ENCODE measurements around the gene CYP27C1.

DNA sequence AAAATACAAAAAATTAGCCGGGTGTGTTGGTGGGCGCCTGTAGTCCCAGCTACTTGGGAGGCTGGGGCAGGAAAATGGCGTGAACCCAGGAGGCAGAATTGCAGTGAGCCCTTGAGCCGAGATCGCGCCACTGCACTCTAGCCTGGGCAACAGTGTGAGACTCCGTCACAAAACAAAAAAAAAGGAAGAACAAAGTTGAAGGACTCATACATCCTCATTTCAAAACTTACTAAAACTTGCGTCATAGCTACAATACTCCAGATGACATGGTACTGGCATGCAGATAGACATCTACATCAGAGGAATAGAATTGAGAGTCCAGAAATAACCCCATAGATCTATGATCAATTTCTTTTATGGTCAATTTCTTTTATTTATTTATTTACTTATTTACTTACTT is 13.6 kb upstream of the CYP27C1 start:
- TF ChIP-seq, protein P1, sequence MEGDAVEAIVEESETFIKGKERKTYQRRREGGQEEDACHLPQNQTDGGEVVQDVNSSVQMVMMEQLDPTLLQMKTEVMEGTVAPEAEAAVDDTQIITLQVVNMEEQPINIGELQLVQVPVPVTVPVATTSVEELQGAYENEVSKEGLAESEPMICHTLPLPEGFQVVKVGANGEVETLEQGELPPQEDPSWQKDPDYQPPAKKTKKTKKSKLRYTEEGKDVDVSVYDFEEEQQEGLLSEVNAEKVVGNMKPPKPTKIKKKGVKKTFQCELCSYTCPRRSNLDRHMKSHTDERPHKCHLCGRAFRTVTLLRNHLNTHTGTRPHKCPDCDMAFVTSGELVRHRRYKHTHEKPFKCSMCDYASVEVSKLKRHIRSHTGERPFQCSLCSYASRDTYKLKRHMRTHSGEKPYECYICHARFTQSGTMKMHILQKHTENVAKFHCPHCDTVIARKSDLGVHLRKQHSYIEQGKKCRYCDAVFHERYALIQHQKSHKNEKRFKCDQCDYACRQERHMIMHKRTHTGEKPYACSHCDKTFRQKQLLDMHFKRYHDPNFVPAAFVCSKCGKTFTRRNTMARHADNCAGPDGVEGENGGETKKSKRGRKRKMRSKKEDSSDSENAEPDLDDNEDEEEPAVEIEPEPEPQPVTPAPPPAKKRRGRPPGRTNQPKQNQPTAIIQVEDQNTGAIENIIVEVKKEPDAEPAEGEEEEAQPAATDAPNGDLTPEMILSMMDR (IDR thresholded peaks at IDR 0.05), result no peak
- TF ChIP-seq POLR2A (IDR thresholded peaks at IDR 0.05), result no peak
